OCI-LY7 (cell line): ENCODE measurements around the gene PPP1R9A.

Source experiments
- CTCF ChIP-seq: fragments of 200-600 bp; sonication (generic); conservative IDR thresholded peaks from 2 replicates; pipeline ENCODE4 v1.5.1; 2014; ENCODE audit warnings: mild to moderate bottlenecking, antibody characterized with exemption, low read length, moderate library complexity, mixed read lengths
- EZH2phosphoT487 ChIP-seq: fragments of 200-600 bp; sonication (generic); IDR thresholded peaks from 2 replicates; pipeline ENCODE4 v1.6.1; 2018; ENCODE audit warnings: low read depth, borderline replicate concordance, mild to moderate bottlenecking, mixed run types, antibody characterized with exemption, low read length, moderate library complexity, mixed read lengths

- TF ChIP-seq CTCF (no peak), EZH2phosphoT487 (no peak)
Observed at GRCh38 chr7:95157381-95157780, 250.0 kb downstream of the PPP1R9A start.
